Endothelial cell (in vitro differentiated cells): Measurements from ENCODE around the gene ANKMY1. TPM values are rescaled to one million over a fixed set of nuclear protein-coding genes. Genes with fewer than 3 reads are reported as not detected.

Source experiments
- DNase-seq: peaks from one replicate; pipeline ENCODE4 v3.0.0; 2021; ENCODE audit warnings: low spot score
- H3K27ac Mint-ChIP-seq: one replicate; pipeline ENCODE4 v1.8.0; 2021; ENCODE audit warnings: mixed read lengths, inconsistent platforms; ENCODE audit not compliant: unreplicated experiment
- H3K27me3 Mint-ChIP-seq: one replicate; pipeline ENCODE4 v1.8.0; 2021; ENCODE audit warnings: mild to moderate bottlenecking, moderate library complexity, mixed read lengths, inconsistent platforms; ENCODE audit not compliant: unreplicated experiment
- H3K36me3 Mint-ChIP-seq: one replicate; pipeline ENCODE4 v1.8.0; 2021; ENCODE audit warnings: mild to moderate bottlenecking, low read depth, mixed read lengths, inconsistent platforms; ENCODE audit not compliant: unreplicated experiment
- H3K4me1 Mint-ChIP-seq: one replicate; pipeline ENCODE4 v1.8.0; 2021; ENCODE audit warnings: mild to moderate bottlenecking, mixed read lengths, inconsistent platforms; ENCODE audit not compliant: unreplicated experiment
- H3K4me3 Mint-ChIP-seq: one replicate; pipeline ENCODE4 v1.8.0; 2021; ENCODE audit warnings: mild to moderate bottlenecking, mixed read lengths, inconsistent platforms; ENCODE audit not compliant: unreplicated experiment
- H3K9me3 Mint-ChIP-seq: one replicate; pipeline ENCODE4 v1.8.0; 2021; ENCODE audit warnings: mixed read lengths, inconsistent platforms; ENCODE audit not compliant: unreplicated experiment
- CTCF ChIP-seq: fragments of 200-600 bp; sonication (generic); IDR thresholded peaks from one replicate; pipeline ENCODE4 v1.5.0; 2021; ENCODE audit warnings: antibody characterized with exemption; ENCODE audit not compliant: unreplicated experiment
- total RNA-seq: library from RNA; stranded (reverse); fragmentation: NEBNext Ultra II Directional; extraction: Animal tissue kit (Norgen Biotek cat#: 25700); gene quantifications from one replicate; pipeline ENCODE4 v1.2.1, GENCODE V29; 2021; ENCODE audit not compliant: unreplicated experiment

The ANKMY1 gene
- total RNA-seq, 1 donor from 2014 or later = 5.6 TPM

GRCh38 chr2:240502430-240503121 is 55.2 kb downstream of the ANKMY1 start:
- Mint-ChIP-seq H3K9me3 (no peaks in the 10 kb centered on the region), H3K36me3 (no peaks in the 10 kb centered on the region), H3K4me3 (no peak overlapping the region), H3K27me3 (peaks cover 4% of the 10 kb centered on the region), H3K4me1 (no peaks in the 10 kb centered on the region), H3K27ac (no peak overlapping the region)
- DNase-seq = no peak
- no peak for TF ChIP-seq CTCF

- Mint-ChIP-seq H3K27me3 (peaks cover 4% of the 10 kb centered on the region), H3K27ac (no peak overlapping the region), H3K4me1 (no peaks in the 10 kb centered on the region), H3K36me3 (no peaks in the 10 kb centered on the region), H3K4me3 (no peak overlapping the region), H3K9me3 (no peaks in the 10 kb centered on the region)
- TF ChIP-seq CTCF = no peak
- DNase-seq = no peak
Measured at GRCh38 chr2:240502059-240502429, 55.7 kb downstream of the ANKMY1 start.

- Mint-ChIP-seq H3K4me3 (no peak overlapping the region), H3K27ac (no peak overlapping the region), H3K9me3 (no peaks in the 10 kb centered on the region), H3K36me3 (no peaks in the 10 kb centered on the region), H3K4me1 (no peaks in the 10 kb centered on the region), H3K27me3 (peaks cover 4% of the 10 kb centered on the region)
- no peak for TF ChIP-seq CTCF
- no peak for DNase-seq
Measured at GRCh38 chr2:240501531-240501991, 56.2 kb downstream of the ANKMY1 start.

GRCh38 chr2:240500561-240501423 is 57.0 kb downstream of the ANKMY1 start:
- Mint-ChIP-seq H3K4me1 (no peaks in the 10 kb centered on the region), H3K9me3 (no peaks in the 10 kb centered on the region), H3K27me3 (peaks cover 4% of the 10 kb centered on the region), H3K36me3 (no peaks in the 10 kb centered on the region), H3K4me3 (no peak overlapping the region), H3K27ac (no peak overlapping the region)
- no peak for TF ChIP-seq CTCF
- DNase-seq = no peak
